Stimulated activated effector memory CD8-positive, alpha-beta T cell treated with anti-CD3 and anti-CD28 coated beads, Interleukin-12 subunit alpha, Interleukin-12 subunit beta, amount 100 ng/mL, for 72 hours (primary cell): ENCODE results near the gene UBE2D2.
A peak's percentile ranks its signal among the peaks of the same experiment; 100 is the strongest.

Experiments
- ATAC-seq: fragments of 150-1000 bp; cut with Tn5 transposase; 2 replicates; pipeline ENCODE4 v1.10.0; 2021
- DNase-seq, 2 donors: peaks; one replicate each; pipeline ENCODE4 v3.0.0; 2021 to 2022; ENCODE audit warnings: low spot score in 2 of 2
- H3K27ac Mint-ChIP-seq: one replicate; pipeline ENCODE4 v1.8.0; 2022; ENCODE audit warnings: mild to moderate bottlenecking, mixed read lengths
- H3K36me3 Mint-ChIP-seq: one replicate; pipeline ENCODE4 v1.8.0; 2022; ENCODE audit warnings: mild to moderate bottlenecking, mixed read lengths
- H3K4me1 Mint-ChIP-seq: one replicate; pipeline ENCODE4 v1.8.0; 2022; ENCODE audit warnings: mixed read lengths
- H3K4me3 Mint-ChIP-seq: one replicate; pipeline ENCODE4 v1.8.0; 2022; ENCODE audit warnings: mild to moderate bottlenecking, mixed read lengths
- H3K9me3 Mint-ChIP-seq: one replicate; pipeline ENCODE4 v1.8.0; 2022; ENCODE audit warnings: mixed read lengths

Gene UBE2D2

DNA sequence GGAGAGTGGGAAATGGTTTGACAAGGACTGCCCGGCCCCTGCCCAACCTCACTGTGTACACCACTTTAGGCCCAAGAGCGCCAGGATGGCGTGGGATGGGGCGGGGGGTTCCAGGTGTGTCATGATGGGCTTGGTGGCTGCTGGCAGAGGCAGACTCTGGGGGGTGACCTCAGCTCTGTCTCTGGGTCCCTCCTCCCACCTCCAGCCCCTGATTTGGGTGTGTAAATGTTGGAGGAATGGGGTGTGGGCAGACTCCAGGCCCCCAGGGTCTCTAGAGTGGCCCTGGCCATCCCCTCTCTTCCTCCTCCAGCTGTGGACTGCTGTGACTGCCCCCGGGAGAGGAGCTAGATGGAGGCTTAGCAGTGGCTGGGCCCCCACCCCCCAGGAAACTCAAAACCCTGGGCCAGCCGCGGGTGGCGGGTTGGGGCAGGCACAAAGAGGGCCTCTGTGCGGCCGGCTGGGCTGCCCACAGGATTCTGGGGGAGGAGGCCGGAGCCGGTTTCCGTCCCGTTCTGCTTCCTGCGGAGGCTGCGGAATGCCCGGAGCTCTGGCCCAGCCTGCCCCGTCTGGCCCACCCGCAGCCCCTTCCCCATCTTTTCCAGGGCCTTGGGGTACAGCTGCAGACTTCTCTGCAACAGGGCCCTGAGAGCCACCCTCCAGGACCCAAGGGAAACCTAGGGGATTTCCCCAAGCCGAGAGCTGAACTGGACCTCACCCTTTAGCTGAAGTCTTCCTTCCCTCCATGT, 110.1 kb downstream of the UBE2D2 start:
- DNase-seq (no peak), ATAC-seq (no peak)
- Mint-ChIP-seq H3K27ac (peak overlapping the region; percentile 83), H3K9me3 (no peaks in the 10 kb centered on the region), H3K4me3 (peak overlapping the region; percentile 72), H3K4me1 (peaks cover 61% of the 10 kb centered on the region), H3K36me3 (peaks cover 6% of the 10 kb centered on the region)

GRCh38 chr5:139675213-139675612, 114.1 kb downstream of the UBE2D2 start:
- H3K36me3 Mint-ChIP-seq = no peaks in the 10 kb centered on the region
- ATAC-seq (no peak), DNase-seq (no peak)
- no peaks in the 10 kb centered on the region for H3K9me3 Mint-ChIP-seq
- no peak overlapping the region for H3K27ac Mint-ChIP-seq
- H3K4me1 Mint-ChIP-seq = peaks cover 33% of the 10 kb centered on the region
- no peak overlapping the region for H3K4me3 Mint-ChIP-seq

GRCh38 chr5:139675825-139676224, 114.7 kb downstream of the UBE2D2 start:
- peak; percentile 11 for ATAC-seq
- Mint-ChIP-seq H3K4me3 (no peak overlapping the region), H3K36me3 (no peaks in the 10 kb centered on the region), H3K27ac (no peak overlapping the region), H3K9me3 (no peaks in the 10 kb centered on the region), H3K4me1 (peaks cover 27% of the 10 kb centered on the region)
- DNase-seq = no peak

DNA sequence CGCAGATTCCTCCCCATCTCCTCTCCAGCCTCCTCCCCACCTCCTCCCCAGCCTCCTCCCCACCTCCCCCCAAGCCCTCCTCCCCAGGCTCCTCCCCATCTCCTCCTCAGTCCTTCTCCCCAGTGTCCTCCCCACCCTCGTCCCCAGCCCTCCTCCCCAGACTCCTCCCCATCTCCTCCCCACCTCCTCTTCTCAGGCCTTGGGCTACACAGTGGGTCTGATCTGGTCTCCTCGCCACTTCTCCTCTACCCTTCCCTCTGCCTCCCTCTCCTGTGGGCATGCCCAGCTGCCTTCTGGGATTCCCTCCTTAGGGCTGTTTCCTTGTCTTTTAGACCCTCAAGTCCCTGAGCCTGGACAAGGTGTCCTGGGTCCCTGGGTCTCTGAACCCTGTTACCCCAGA, 115.3 kb downstream of the UBE2D2 start:
- Mint-ChIP-seq H3K9me3 (no peaks in the 10 kb centered on the region), H3K4me3 (no peak overlapping the region), H3K4me1 (peaks cover 22% of the 10 kb centered on the region), H3K36me3 (peaks cover 6% of the 10 kb centered on the region), H3K27ac (peak overlapping the region; percentile 92)
- DNase-seq = no peak
- ATAC-seq = no peak

- ATAC-seq (no peak), DNase-seq (no peak)
- H3K4me3 Mint-ChIP-seq = no peak overlapping the region
- H3K36me3 Mint-ChIP-seq = peaks cover 12% of the 10 kb centered on the region
- no peaks in the 10 kb centered on the region for H3K9me3 Mint-ChIP-seq
- peak overlapping the region; percentile 92 for H3K27ac Mint-ChIP-seq
- peaks cover 16% of the 10 kb centered on the region for H3K4me1 Mint-ChIP-seq
Measured at GRCh38 chr5:139676951-139677735, 116.0 kb downstream of the UBE2D2 start.
